HG03439 (cell line): ENCODE measurements around the gene SH3RF3.
"Not testable (repeated sequence)": the region's sequence is repeated elsewhere in the genome, so short reads cannot be mapped to it uniquely, and the experiment has no call there.

Source experiments
- ATAC-seq: cut with Tn5 transposase; IDR thresholded peaks from one replicate; pipeline ENCODE4 v1.9.1; 2021; ENCODE audit warnings: mild to moderate bottlenecking, moderate library complexity; ENCODE audit not compliant: unreplicated experiment

Gene SH3RF3

DNA sequence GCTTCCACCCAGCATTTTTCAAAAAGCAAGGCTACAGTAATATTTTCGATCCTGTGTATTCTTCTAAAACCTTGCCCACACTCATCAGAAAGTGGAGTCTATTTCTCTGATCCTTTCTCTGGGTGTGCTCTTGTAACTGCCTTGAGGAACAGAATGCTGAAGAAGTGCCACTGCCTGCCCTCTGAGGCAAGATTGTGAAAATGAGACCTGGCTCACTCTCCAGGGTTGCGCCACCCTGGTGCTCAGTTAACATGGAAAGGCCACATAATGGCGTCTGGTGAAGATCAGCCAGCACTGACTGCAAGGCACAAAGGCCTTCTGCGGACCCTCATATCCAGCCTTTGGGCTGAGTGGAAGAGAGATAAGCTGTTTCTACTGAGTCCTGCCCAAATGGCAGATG, 11.2 kb upstream of the SH3RF3 start:
- ATAC-seq: no peak

DNA sequence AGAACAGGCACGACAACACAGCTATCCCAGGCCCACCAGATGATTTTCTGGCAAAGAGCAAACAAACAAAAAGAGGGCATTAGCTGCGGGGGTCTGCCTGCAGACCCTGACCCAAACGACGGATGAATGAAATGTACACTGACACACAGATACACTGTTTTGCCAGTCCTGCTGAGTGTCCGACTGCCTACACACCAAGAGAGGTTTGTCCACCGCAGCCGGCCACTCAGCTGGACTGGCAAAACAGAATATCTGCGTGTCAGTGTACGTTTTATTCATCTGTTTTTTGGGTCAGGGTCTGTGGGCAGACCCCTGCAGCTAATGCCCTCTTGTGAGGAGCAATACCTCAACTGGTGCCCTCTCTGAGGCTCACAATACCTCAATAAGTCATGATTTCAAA, 10.7 kb upstream of the SH3RF3 start:
- no peak for ATAC-seq

DNA sequence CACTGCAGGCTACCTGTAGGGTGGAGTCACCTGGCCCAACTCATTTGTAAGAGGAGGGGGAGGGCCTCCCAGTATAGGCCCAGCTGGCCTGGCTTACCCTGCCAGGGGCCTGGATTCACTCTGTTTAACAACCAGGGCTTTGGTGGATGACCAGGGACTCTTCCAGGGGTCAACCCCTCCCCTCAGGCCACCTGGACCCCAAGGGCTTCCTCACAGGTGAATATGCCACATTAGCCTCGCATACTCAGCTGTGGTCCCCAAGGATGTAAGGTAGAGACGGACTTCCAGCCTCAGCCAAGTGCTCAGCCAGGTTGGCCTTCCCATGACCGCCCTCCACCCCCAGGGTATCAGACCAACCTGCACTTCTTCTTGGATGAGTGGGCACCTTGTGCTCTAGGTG, 8.8 kb upstream of the SH3RF3 start:
- no peak for ATAC-seq

DNA sequence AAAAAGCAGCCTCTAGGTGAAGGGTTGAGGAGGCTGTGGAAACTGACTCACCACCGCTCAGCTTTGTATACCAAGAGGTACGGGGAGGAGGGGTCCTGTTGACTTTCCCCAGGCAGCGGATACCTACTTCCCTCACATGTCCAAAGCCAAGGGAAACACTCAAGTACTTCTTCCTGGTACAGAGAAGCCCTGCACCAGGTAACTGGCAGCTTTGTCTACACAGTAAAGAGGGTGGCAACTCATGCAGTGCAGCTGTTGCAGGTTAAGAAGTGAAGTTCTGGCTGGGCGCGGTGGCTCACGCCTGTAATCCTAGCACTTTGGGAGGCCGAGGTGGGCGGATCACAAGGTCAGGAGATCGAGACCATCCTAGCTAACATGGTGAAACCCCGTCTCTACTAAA, 8.3 kb upstream of the SH3RF3 start:
- not testable (repeated sequence) for ATAC-seq

DNA sequence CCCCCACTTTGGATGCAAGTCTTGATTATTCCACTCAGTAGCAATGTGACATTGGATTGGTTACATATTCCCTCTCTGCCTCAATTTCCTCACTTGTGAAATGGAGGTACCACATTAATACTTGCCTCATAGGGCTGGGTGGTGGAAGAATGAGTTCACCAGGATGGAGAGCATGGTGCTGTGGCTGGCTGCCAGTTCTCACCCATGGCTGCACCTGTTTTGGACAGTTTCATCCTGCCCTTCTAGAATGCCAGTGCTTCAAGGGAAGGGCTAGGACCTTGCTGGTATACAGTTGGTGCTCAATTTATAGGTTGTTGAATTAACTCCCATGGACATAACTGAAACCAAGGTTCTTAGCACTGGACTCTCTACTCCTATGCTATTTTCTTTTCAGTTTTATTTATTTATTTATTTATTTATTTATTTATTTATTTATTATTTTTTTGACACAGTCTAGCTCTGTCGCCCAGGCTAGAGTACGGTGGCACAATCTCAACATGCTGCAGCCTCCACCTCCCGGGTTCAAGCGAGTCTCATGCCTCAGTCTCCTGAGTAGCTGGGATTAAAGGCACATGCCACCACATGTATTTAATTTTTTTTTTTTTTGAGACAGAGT, 5.3 kb upstream of the SH3RF3 start:
- no peak for ATAC-seq

DNA sequence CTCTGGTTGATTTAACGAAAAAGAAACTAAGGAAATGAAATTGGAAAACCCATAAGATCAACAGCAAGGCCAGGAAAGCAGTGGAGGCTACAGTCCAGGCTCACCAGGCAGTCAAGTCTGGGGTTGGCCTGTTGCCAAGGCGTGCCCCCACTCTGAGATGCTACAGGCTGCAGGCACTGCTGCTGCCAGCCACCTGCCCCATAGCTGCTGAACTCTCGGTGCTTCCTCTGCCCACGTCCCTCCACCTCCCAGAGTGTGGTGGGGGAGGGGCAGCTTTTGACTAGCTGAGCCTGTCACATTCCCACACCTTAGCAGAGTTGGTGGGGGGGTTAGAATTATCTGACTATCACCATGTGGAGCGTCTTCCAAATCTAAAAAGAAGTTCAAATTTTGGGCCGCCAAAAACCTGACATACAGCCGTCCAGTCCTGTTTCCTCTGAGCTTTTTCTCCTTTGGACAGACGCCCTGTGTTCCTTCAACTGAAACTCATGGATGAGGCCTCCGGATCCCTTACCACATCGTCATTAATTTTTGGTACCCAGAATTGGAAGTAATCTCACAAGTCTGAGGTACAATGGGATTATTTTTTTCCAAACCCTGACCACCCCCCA, 3.9 kb upstream of the SH3RF3 start:
- no peak for ATAC-seq

DNA sequence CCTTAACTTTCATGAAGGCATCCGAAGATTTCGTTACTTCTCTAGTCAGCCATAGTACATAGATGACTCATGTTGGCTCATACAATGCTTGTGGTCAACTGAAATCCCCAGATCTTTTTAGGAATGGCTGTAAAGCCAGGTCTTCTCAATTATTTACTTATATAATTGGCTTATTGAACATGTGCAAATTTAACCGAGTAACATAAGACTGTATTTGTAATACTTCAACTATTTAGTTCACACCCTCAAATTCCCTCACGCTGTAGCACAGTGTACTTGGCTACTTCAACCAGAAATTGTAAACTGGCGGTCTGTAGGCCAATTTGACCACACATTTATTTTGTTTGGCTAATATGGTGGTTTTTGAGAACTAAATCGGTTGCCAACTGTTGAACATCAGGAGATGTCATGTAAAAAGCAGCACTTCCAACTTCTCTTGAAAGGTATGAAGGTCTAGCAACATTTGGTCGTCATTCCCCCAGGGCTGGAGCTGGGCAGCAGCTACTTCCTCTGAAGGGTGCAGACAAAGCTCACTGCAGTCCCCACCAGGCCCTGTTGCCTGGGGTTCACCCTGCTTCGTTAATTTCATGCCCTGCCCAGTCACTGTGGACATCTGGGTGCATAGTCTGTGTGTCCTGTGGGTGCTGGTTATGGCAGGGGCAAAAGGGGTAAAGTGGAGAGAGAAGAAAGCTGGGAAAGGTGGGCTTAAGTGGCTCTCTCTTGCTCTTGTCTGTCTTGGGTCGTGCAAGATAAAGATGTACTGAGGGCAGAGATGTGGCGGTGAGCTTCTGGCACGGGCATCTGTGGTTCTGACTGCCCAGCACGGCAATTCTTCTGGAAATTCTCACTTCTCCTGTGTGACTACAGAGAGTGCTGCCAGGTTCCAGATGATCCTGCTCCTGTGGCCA, 3.2 kb upstream of the SH3RF3 start:
- no peak for ATAC-seq

DNA sequence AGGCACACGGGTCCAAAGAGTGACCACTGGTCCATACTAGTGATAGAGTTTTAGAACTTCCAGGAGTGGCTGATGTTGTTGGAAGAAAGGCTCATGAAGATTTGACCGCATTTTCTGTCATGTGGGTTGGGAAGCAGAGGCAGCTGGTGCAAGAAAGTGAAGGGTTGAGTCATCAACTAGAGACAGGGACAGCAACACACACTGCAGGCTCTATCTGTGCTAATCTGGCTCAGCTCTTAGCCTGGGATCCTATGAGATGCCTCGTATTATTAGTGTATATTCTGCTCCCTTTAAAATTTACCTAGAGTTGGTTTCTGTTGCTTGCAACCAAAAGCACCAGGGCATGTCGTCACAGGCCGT, 2.5 kb upstream of the SH3RF3 start:
- no peak for ATAC-seq

DNA sequence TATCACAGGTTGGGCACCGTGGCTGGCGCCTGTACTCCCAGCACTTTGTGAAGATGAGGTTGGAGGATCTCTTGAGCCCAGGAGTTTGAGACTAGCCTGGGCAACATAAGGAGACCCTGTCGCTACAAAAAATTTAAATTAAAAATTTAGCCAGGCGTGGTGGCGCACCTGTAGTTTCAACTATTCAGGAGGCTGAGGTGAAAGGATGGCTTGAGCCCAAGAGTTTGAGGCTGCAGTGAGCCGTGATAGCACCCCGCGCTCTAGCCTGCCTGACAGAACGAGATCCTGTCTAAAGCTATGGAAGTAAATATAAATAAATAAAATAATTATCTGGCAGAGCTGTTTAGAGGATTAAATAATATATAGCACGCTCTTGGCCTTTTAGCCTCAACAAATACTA, 1.4 kb upstream of the SH3RF3 start:
- no peak for ATAC-seq

DNA sequence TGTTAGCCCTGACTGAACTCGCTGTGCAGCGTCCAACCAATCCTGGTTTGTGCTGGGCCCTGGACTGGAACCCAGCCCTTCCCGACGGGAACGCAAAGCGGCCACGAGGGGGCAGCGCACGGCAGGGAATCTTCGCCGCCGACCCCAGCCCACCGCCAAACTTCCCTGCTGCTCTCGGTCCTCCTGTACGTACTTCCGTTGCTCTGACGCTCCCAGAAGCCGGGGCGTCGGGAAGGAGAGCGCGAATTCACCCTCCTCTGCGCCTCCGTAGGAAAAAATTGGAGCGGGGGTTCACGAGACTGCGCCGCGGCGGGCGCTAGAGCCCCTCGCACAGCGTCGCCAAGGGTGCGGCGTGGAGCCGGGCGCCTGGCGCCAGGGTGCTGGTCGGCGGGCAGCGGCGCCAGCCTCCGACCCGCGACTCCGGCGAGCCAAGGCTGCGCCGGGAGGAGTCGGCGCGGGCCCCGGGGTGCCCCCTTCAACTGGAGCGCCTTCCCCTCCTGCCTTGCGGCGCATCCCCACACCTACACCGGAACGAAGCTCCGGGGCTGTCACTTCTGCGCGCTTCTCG, 873 bp upstream of the SH3RF3 start:
- no peak for ATAC-seq

DNA sequence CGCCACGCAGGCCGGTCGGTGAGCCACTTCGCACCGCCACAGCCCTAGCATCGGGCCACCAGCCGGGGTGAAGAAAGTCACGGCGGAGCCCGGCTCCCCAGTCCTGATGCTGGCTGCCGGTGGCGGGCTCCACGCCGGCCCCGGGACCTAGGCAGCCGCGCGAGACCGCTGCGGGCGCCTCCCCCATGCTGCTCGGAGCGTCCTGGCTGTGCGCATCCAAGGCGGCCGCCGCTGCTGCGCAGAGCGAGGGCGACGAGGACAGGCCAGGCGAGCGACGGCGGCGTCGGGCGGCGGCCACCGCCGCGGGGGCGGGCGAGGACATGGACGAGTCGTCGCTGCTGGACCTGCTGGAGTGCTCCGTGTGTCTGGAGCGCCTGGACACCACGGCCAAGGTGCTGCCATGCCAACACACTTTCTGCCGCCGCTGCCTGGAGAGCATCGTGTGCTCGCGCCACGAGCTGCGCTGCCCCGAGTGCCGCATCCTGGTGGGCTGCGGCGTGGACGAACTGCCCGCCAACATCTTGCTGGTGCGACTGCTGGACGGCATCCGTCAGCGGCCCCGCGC, 433 bp downstream of the SH3RF3 start:
- ATAC-seq: no peak

DNA sequence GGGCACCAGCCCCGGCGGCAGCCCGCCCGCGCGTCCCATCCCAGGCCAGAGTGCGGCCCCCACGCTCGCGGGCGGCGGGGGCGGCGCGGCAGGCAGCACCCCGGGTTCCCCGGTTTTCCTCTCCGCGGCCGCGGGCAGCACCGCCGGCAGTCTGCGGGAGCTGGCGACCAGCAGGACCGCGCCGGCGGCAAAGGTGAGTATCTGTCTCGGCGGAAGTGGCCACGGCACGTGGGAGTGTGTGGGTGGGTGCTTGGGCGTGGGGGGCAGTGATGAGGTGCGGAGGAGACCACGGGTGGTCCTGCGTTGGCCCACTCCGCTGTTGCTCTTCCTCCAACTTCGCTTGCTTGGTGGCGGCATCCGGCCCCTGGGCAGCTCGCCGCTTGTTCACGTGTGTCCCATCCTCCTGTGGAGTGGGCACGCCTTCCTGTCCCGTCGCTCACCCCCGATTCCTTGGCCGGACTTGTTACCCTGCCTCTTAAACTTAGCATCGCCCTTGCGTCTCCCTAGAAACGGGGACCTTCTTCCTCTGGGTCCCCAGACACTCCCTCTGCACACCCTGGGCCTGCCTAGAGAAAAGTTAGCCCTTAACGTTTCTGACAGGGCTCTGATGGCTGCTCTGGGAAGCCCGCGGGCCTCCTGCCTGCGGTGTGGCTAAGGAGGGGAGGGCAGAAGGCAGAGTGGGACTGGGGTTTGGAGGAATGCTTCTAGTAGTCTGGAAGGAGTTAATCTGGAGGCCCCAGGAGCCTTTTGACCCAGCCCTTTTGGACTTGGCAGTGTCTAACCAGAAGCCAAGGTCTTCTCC, 1.1 kb downstream of the SH3RF3 start:
- ATAC-seq: no peak

DNA sequence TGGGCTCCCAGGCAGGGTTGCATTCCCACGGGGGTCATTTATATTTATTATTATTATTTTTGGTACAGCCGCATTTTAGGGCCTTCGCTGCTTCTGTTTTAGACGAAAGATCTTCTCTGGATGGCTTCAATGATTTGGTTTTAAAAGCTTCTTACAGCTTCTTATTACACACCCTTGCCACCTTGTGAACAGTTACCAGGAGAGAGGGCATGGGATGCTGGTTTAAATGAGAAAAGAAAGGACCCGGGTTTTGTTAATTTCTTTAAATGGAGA, 1.7 kb downstream of the SH3RF3 start:
- ATAC-seq: no peak

DNA sequence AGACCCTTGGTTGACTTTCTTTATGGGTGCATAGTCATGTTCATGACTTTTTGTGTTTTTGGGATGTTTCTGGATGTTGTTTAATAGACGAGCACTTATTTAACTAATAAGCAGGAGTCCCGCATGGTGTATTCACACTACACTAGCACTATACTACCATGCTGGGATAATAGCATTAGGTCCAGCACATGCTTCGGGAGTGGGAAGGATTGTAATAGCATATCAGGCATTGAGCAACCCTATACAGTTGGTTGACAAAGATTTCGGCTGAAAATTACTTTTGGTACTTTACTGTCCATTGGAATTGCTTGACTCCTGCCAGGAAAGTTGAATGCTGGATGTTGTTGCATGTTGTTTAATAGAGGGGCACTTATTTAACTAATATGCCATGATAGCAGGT, 2.8 kb downstream of the SH3RF3 start:
- ATAC-seq: no peak

DNA sequence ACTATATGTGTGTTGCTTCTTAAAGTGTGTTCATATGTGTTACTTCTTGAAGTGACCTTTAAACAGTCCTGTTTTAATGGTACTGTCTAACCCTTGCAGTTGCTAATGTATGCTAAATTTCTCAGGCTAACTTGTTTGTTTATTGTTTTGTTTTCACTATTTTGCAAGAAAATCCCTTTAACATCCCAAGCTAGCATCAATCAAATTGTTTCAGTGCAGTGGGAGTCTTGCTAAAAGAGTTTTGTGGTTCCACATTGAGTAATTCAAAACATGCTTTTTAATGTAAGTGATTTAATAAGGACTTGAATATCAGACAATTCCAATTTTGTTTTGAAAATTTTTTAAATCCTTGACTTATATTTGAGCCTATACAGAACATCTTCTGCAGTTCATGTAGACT, 3.6 kb downstream of the SH3RF3 start:
- no peak for ATAC-seq

DNA sequence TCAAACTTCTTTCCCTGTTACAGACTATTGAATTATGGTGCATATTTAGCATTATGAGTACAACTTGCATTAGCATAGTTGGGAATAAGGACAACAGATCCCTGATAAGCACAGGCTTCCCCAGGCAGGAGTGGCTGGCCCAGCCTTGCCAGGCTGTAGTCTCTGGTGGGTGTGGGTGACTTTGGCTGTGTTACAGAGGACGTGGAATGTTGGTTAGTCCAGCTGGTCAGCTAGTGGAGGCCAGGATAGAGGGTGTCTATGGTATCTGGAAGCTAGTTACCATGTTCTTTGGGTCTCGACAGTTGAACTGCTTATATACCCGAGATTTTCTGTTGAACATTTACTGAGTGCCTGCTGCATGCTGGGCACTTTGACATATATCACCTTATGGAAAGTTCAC, 4.7 kb downstream of the SH3RF3 start:
- ATAC-seq: no peak

DNA sequence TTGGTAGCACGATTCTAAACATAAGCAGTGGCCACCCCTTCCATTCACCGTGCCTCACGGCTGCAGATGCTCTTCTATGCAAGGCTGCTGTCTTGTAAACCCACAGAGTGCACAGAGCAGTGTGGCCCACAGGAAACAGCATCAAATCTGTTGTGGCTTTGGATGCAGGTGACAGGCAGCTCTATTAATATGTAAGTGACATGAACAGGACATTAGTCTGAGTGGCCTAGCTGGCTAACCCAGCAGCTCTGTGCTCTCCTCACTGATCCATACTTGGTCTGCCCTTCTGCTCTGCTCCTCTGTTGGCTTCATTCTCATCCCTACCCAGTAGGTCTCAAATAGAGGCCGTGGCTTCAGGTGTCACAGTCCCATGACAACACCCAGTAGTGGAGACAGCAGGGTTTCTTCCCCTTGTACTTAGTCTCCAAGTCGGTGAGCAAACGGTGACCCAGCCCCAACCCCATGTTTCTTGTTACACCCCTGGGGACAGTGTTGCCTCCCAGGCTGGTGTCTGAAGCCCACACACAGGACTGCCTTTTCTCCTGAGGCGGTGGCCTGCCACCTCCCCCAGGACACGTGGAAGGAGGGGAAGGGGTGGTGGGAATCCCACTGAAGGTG, 5.8 kb downstream of the SH3RF3 start:
- ATAC-seq: no peak

DNA sequence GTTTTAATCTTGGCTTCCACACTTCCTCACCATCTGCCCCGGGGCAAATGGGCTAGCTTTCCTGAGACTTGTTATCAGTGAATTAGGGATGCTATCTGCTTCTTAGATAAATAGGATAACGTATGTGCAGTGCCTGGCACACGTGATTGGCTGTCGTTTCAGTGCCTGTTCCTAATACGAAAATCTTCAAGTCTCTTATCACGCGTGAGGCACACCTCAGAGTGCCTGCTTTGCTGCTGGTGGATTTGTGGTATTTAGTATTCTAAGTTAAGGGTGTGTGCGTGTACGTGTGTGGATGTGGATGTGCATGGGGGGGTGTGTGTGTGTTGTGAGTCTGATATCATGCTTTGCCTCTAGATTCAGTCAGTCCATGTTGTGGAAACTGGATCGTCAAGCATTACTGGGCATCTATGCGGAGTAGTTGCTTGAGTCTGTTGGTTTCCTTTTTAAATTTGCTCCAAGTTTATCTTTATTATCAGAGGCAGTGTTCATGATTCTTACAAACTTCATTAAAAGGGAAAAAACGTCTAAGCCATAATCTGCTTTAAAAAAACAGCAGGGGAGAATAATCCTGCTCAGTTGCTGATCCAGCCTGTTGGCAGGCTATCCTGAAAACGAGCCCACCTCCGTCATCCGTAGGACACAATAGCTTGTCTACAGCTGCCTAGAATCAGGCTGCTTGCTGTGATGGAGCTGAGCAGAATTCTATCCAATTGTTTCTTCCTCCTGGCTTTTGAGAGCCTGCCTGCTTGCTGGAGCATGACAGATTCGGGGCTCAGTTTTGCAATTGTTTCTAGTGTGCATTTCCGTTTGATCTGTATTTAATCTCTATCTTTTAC, 6.6 kb downstream of the SH3RF3 start:
- ATAC-seq: no peak

DNA sequence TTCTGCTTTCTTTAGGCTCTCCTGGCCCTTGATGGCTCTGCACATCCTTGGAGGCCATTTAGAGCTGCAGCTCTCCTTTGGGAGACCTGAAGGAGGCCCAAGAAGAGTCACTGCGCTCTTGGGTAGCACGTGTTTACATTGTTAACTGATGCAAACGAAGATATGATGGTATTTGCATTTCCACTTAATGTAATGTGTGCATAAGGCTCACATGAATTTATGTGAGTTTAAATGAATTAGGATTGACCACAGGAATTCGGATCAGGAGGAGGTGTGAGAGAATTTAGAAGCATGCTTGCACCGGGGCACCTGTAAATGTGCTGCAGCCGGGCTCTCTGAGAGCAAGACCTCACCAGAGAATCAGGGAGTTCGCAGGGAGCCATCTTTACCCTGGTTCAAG, 7.5 kb downstream of the SH3RF3 start:
- no peak for ATAC-seq

DNA sequence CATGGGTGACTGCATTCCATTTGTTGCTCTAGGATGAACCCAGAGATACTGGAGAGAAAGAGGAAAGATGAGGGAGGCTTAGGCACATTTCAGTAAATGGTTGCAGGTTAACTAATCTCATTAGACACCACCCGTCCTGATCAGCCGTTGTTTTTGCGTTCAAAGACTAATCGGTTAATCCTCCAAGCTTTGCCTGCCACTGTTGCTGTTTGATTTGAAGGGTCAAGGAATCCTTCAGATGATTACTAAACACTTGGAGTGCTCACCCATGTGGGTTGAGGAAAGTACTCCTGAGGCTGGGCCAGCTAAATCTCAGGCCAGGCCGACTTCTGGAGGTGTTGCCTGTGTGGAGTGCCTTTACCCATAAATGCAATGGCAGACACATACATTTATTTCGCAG, 8.6 kb downstream of the SH3RF3 start:
- ATAC-seq: no peak
